Left ventricle myocardium inferior (tissue), 1 donor: Measurements from ENCODE around the gene LGR6. TPM values are rescaled to one million over a fixed set of nuclear protein-coding genes. Genes with fewer than 3 reads are reported as not detected.
"Not testable (repeated sequence)": the region's sequence is repeated elsewhere in the genome, so short reads cannot be mapped to it uniquely, and the experiment has no call there.

Experiments used
- DNase-seq: peaks from one replicate; pipeline ENCODE4 v3.0.0-alpha.2; 2020
- H3K27ac ChIP-seq: fragments of 200-600 bp; replicated peaks from 2 replicates; pipeline ENCODE4 v1.8.0; 2021
- H3K27me3 ChIP-seq: fragments of 200-600 bp; 2 replicates; pipeline ENCODE4 v1.8.0; 2021; ENCODE audit warnings: low read depth
- H3K36me3 ChIP-seq: fragments of 200-600 bp; 2 replicates; pipeline ENCODE4 v1.8.0; 2021
- H3K4me1 ChIP-seq: fragments of 200-600 bp; 2 replicates; pipeline ENCODE4 v1.8.0; 2021
- H3K4me3 ChIP-seq: fragments of 200-600 bp; 2 replicates; pipeline ENCODE4 v1.8.0; 2021; ENCODE audit warnings: mild to moderate bottlenecking, moderate library complexity
- H3K9me3 ChIP-seq: fragments of 200-600 bp; replicated peaks from 2 replicates; pipeline ENCODE4 v1.8.0; 2021
- CTCF ChIP-seq: fragments of 200-600 bp; IDR thresholded peaks from 2 replicates; pipeline ENCODE4 v1.8.0; 2021; ENCODE audit warnings: antibody characterized with exemption, mild to moderate bottlenecking, borderline replicate concordance
- intact Hi-C: fragments of 100-400 bp; cut with micrococcal nuclease; formaldehyde crosslinking; loops from one replicate; pipeline ENCODE4 v1.11.0; 2022
- total RNA-seq: library from RNA; stranded (reverse); fragmentation: NEBNext Ultra II Directional; extraction: Animal tissue kit (Norgen Biotek cat#: 25700); gene quantifications from one replicate; pipeline ENCODE4 v1.2.1, GENCODE V29; 2021
- donor health status: DM: no; HTN: yes; CAD: no; lungs with severe emphysema.

Gene LGR6
- total RNA-seq, 1 donor from 2014 or later = 0.60 TPM

- H3K4me3 ChIP-seq = no peak overlapping the region
- H3K4me1 ChIP-seq = no peaks in the 10 kb centered on the region
- no peaks in the 10 kb centered on the region for H3K9me3 ChIP-seq
- DNase-seq = no peak
- H3K27me3 ChIP-seq = peaks cover 34% of the 10 kb centered on the region
- H3K36me3 ChIP-seq = no peaks in the 10 kb centered on the region
- TF ChIP-seq CTCF = no peak
- H3K27ac ChIP-seq = no peak overlapping the region
- intact Hi-C loops = no loop called here
Measured at GRCh38 chr1:202176949-202177927, 16.4 kb upstream of the LGR6 start.

DNA sequence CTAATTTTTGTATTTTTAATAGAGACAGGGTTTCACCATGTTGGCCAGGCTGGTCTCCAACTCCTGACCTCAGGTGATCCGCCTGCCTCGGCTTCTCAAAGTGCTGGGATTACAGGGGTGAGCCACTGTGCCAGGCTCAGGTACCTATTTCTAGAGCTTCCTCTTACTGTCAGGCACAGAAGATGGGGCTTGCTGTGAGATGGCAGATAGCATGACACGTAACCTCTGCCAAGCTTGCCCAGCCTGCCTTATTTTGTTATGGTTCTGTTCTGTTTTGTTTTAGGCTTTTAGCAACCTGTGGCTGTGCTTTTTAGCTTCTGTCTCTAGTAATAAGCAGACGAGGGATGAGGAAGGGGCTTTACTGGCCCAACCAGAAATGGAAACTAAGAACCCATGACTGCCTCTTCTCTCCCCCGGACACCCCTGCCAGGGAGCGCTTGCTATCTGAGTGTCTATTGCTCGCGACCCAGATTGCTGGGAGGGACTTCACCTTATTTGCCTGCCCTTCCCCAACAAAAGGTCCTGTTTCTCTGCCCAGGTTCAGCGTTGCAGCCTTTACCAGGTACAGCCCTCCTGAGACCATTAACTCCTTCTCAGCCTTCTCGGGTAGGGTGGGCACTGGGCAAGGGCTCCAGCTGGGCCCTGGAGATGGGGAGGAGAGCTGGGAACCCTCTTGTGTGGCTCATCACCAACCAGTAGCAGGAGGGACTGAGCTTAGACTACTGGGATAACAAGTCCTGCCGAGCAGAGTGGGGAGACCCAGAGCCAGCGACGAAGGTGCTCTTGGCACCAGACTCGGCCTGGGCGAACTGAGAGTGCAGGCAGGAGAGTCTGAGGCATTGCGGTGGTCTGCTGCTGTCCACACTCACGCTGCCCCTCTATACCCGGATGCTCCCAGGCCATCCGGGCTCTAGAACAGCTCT, 13.5 kb upstream of the LGR6 start:
- no peak for DNase-seq
- no peaks in the 10 kb centered on the region for H3K9me3 ChIP-seq
- H3K27ac ChIP-seq = no peak overlapping the region
- TF ChIP-seq CTCF = no peak
- H3K4me1 ChIP-seq = no peaks in the 10 kb centered on the region
- no peaks in the 10 kb centered on the region for H3K36me3 ChIP-seq
- H3K27me3 ChIP-seq = peaks cover 54% of the 10 kb centered on the region
- intact Hi-C loops = loop anchor here (10.0 kb wide), 2 partner anchors 135 to 535 kb away; partner anchors contain the start of gene SYT2
- no peak overlapping the region for H3K4me3 ChIP-seq

DNA sequence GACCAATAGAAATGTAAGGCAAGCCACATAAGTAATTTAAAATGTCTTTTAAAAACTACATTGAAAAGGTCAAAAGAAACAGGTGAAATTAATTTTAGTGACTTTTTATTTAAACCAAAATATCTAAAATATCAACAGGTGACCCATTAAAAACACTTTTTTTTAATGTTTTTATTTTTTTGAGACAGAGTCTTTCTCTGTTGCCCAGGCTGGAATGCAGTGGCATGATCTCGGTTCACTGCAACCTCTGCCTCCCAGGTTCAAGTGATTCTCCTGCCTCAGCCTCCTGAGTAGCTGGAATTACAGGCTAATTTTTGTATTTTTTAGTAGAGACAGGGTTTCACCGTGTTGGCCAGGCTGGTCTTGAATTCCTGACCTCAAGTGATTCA, 12.9 kb upstream of the LGR6 start:
- not testable (repeated sequence) for H3K9me3 ChIP-seq, H3K4me1 ChIP-seq, DNase-seq, H3K36me3 ChIP-seq, H3K4me3 ChIP-seq, H3K27ac ChIP-seq
- intact Hi-C loops = loop anchor here (10.0 kb wide), 2 partner anchors 134 to 534 kb away; partner anchors contain the start of gene SYT2
- H3K27me3 ChIP-seq = peaks cover 60% of the 10 kb centered on the region

- intact Hi-C loops = loop anchor here (10.0 kb wide), 2 partner anchors 133 to 533 kb away; partner anchors contain the start of gene SYT2
Measured at GRCh38 chr1:202181586-202181985, 12.0 kb upstream of the LGR6 start.

More at GRCh38 chr1:202181586-202181985, 12.0 kb upstream of the LGR6 start:
- no peak for TF ChIP-seq CTCF
- no peaks in the 10 kb centered on the region for H3K4me1 ChIP-seq
- no peaks in the 10 kb centered on the region for H3K36me3 ChIP-seq
- DNase-seq = no peak
- H3K27me3 ChIP-seq = peaks cover 60% of the 10 kb centered on the region
- H3K9me3 ChIP-seq = no peaks in the 10 kb centered on the region
- H3K4me3 ChIP-seq = no peak overlapping the region
- H3K27ac ChIP-seq = no peak overlapping the region
